Upper lobe of left lung (tissue), 4 donors: ENCODE data around the gene CEP70.

ENCODE experiments used
- CTCF ChIP-seq, 6 experiments: fragments of 450-650 bp in 4 of 6; fragments of 200-600 bp in 2 of 6; sonication (generic) in 2 of 6; IDR thresholded peaks; one replicate each; pipeline ENCODE4 v1.5.1; 2016 to 2019; ENCODE audit warnings: antibody characterized with exemption in 6 of 6
- EP300 ChIP-seq, 4 donors: sonication (generic); formaldehyde crosslinking; IDR thresholded peaks; one replicate each; pipeline ENCODE4 v1.5.1; 2017; ENCODE audit warnings: antibody characterized with exemption in 4 of 4, control low read depth in 2 of 4
- POLR2A ChIP-seq, 4 donors: fragments of 450-650 bp; IDR thresholded peaks; one replicate each; pipeline ENCODE4 v1.5.1; 2016 to 2017; ENCODE audit warnings: antibody characterized with exemption in 4 of 4, mild to moderate bottlenecking in 2 of 4
- POLR2AphosphoS5 ChIP-seq, 2 donors: sonication (generic); formaldehyde crosslinking; IDR thresholded peaks; one replicate each; pipeline ENCODE4 v1.5.1; 2017; ENCODE audit warnings: antibody characterized with exemption in 2 of 2

DNA sequence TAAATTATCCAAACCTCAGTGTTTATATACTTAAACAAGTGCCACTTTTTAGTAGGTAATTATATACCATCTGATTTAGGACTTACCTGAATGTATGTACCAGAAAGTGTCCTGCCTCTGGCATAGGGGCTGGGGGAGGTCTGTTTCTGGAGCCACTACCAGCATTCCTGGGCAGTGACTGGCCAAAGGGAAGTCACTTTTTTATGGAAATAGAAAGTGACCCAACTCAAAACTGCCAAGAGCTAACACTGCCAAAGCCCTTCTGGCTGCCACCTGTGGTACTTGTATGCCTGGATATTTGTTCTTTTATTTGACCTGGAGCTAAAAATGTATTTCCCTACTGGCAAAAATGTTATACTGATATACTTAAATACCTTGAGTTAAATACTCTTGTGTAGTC lies 116.9 kb downstream of the CEP70 start:
- peak in 1 of 6 experiments; percentile 40 for TF ChIP-seq CTCF (IDR thresholded peaks at IDR 0.05)
- no peak for TF ChIP-seq EP300 (IDR thresholded peaks at IDR 0.05)
- no peak for TF ChIP-seq POLR2A (IDR thresholded peaks at IDR 0.05)
- no peak for TF ChIP-seq POLR2AphosphoS5 (IDR thresholded peaks at IDR 0.05)
